Measurements from ENCODE around the gene MUS81. TPM values are rescaled to one million over a fixed set of nuclear protein-coding genes. Genes with fewer than 3 reads are reported as not detected.

Gene MUS81
- total RNA-seq, 1 experiment from 2014 or later: 45.9 TPM

DNA sequence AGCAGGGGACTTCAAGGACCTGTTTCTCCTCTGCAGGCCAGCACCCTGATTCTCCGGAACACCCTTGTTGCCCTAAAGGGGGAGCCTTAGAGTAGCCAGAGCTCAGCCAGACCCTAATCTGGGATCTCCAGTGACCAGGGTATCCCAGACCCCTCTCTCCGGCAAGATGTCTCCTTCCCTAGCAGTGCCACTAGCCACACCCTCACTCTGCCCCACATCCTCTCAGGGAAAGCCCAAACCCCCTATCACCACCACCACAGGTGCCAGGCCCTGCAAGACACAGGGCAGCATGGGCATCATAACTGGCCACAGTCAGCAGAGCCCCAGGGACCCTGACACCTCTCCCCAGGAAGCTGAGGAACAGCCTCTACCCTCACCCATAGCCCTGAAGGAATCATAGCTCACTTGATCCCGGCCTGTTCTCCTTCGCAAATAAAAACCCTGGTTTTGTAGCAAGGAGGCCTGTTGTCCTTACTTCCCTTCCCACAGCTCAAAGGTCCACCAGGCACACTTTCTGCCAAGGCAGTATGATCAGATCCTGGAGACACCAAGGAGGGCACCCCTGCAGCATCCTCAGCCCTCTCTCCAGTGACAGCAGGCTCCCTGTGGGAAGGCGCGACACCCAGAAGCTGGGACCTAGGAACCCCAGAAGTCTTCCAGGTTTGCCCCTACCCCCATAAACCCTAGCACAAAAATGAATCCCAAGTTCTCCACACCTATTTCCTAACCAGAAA, 6.8 kb upstream of the MUS81 start (continued):
- TF ChIP-seq, protein P1, sequence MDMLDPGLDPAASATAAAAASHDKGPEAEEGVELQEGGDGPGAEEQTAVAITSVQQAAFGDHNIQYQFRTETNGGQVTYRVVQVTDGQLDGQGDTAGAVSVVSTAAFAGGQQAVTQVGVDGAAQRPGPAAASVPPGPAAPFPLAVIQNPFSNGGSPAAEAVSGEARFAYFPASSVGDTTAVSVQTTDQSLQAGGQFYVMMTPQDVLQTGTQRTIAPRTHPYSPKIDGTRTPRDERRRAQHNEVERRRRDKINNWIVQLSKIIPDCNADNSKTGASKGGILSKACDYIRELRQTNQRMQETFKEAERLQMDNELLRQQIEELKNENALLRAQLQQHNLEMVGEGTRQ (CRISPR knock-in tag; IDR thresholded peaks at IDR 0.05): no peak
- TF ChIP-seq, protein P2, sequence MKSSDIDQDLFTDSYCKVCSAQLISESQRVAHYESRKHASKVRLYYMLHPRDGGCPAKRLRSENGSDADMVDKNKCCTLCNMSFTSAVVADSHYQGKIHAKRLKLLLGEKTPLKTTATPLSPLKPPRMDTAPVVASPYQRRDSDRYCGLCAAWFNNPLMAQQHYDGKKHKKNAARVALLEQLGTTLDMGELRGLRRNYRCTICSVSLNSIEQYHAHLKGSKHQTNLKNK (CRISPR knock-in tag; IDR thresholded peaks at IDR 0.05): no peak
- TF ChIP-seq MYBL2 (CRISPR knock-in tag; IDR thresholded peaks at IDR 0.05) (no peak), SOX15 (CRISPR knock-in tag; IDR thresholded peaks at IDR 0.05) (no peak), JUN (CRISPR knock-in tag; IDR thresholded peaks at IDR 0.05) (no peak), PRRX2 (CRISPR knock-in tag; IDR thresholded peaks at IDR 0.05) (peak; percentile 85), ETV6 (CRISPR knock-in tag; IDR thresholded peaks at IDR 0.05) (0 out of 2 replicates have a peak, but pooled peaks have one; percentile 17), TCF7 (CRISPR knock-in tag; IDR thresholded peaks at IDR 0.05; ENCODE audit: low read depth) (no peak)
- TF ChIP-seq, protein P3, sequence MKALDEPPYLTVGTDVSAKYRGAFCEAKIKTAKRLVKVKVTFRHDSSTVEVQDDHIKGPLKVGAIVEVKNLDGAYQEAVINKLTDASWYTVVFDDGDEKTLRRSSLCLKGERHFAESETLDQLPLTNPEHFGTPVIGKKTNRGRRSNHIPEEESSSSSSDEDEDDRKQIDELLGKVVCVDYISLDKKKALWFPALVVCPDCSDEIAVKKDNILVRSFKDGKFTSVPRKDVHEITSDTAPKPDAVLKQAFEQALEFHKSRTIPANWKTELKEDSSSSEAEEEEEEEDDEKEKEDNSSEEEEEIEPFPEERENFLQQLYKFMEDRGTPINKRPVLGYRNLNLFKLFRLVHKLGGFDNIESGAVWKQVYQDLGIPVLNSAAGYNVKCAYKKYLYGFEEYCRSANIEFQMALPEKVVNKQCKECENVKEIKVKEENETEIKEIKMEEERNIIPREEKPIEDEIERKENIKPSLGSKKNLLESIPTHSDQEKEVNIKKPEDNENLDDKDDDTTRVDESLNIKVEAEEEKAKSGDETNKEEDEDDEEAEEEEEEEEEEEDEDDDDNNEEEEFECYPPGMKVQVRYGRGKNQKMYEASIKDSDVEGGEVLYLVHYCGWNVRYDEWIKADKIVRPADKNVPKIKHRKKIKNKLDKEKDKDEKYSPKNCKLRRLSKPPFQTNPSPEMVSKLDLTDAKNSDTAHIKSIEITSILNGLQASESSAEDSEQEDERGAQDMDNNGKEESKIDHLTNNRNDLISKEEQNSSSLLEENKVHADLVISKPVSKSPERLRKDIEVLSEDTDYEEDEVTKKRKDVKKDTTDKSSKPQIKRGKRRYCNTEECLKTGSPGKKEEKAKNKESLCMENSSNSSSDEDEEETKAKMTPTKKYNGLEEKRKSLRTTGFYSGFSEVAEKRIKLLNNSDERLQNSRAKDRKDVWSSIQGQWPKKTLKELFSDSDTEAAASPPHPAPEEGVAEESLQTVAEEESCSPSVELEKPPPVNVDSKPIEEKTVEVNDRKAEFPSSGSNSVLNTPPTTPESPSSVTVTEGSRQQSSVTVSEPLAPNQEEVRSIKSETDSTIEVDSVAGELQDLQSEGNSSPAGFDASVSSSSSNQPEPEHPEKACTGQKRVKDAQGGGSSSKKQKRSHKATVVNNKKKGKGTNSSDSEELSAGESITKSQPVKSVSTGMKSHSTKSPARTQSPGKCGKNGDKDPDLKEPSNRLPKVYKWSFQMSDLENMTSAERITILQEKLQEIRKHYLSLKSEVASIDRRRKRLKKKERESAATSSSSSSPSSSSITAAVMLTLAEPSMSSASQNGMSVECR (CRISPR knock-in tag; IDR thresholded peaks at IDR 0.05; ENCODE audit: borderline replicate concordance): no peak

DNA sequence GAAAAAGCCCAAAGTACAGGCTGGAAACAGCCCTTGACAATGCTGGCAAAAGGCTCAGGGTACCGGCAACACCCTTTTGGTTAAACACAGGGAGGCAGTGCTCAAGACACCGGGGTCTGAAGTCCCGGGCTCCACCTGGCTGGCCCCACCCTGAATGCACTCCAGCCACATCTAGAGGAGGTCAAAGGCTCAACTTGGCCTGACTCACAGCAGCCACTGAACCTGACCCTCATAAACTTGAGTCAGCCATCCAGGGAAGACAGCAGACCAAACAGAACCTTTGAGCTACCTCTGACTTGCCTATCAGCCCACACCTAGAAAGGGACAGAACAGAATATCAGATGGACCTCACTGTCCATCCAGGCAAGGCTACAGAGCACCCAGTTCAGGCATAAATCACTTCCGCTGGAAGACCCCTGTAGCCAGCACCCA, 6.1 kb upstream of the MUS81 start:
- ATAC-seq (no peak), DNase-seq (ENCODE audit: low spot score) (no peak)
- H3K36me3 Mint-ChIP-seq: peaks cover 53% of the 10 kb centered on the region
- TF ChIP-seq, protein P4, sequence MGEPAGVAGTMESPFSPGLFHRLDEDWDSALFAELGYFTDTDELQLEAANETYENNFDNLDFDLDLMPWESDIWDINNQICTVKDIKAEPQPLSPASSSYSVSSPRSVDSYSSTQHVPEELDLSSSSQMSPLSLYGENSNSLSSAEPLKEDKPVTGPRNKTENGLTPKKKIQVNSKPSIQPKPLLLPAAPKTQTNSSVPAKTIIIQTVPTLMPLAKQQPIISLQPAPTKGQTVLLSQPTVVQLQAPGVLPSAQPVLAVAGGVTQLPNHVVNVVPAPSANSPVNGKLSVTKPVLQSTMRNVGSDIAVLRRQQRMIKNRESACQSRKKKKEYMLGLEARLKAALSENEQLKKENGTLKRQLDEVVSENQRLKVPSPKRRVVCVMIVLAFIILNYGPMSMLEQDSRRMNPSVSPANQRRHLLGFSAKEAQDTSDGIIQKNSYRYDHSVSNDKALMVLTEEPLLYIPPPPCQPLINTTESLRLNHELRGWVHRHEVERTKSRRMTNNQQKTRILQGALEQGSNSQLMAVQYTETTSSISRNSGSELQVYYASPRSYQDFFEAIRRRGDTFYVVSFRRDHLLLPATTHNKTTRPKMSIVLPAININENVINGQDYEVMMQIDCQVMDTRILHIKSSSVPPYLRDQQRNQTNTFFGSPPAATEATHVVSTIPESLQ (CRISPR knock-in tag; IDR thresholded peaks at IDR 0.05): no peak
- TF ChIP-seq RELA (CRISPR knock-in tag; IDR thresholded peaks at IDR 0.05; ENCODE audit: borderline replicate concordance) (no peak), PRRX2 (CRISPR knock-in tag; IDR thresholded peaks at IDR 0.05) (no peak), OVOL2 (CRISPR knock-in tag; IDR thresholded peaks at IDR 0.05; ENCODE audit: borderline replicate concordance) (no peak), ZNF671 (CRISPR knock-in tag; IDR thresholded peaks at IDR 0.05) (no peak), JUN (CRISPR knock-in tag; IDR thresholded peaks at IDR 0.05) (no peak), FOXJ3 (CRISPR knock-in tag; IDR thresholded peaks at IDR 0.05; ENCODE audit: borderline replicate concordance) (no peak)
- ChIA-PET CTCF (interaction anchor here (3.6 to 6.3 kb wide), 2 partner anchors 31 to 36 kb away, joined by 49 to 134 read pairs; partner anchors contain the start of genes CCDC85B and FIBP), POLR2A (interaction anchor here (1.0 kb wide), 1 partner anchor 13 kb away, joined by 3 read pairs; no protein-coding TSS in a partner anchor)
- peak overlapping the region; percentile 37; the same call in 1 of the 2 replicates for H3K4me3 Mint-ChIP-seq
- H3K27ac Mint-ChIP-seq: peak overlapping the region; percentile 41
- H3K4me1 Mint-ChIP-seq: peaks cover 23% of the 10 kb centered on the region
- no peaks in the 10 kb centered on the region for H3K27me3 Mint-ChIP-seq (ENCODE audit: low read depth)
- H3K9me3 Mint-ChIP-seq: peaks cover 6% of the 10 kb centered on the region; the same call in 1 of the 2 replicates

All from WTC11 (cell line).